ENCODE data around the gene UBE2J2.

- TF ChIP-seq CTCF (IDR thresholded peaks at IDR 0.05) (no peak), EZH2 (IDR thresholded peaks at IDR 0.05) (no peak)
These were observed 31.0 kb downstream of the UBE2J2 start for GRCh38 chr1:1242461-1243265.
